GM12892 (cell line): ENCODE results near the gene TTC38.
A peak's percentile ranks its signal among the peaks of the same experiment; 100 is the strongest.

Experiments used
- POLR2A ChIP-seq: IDR thresholded peaks from 2 replicates; pipeline ENCODE4 v1.6.1; 2011; ENCODE audit warnings: low read depth, low read length, control low read depth
- POLR2AphosphoS5 ChIP-seq: IDR thresholded peaks from 2 replicates; pipeline ENCODE4 v1.6.1; 2011; ENCODE audit warnings: low read depth, low read length, control low read depth
- TAF1 ChIP-seq: IDR thresholded peaks from 2 replicates; pipeline ENCODE4 v1.6.1; 2011; ENCODE audit warnings: low read depth, mild to moderate bottlenecking, control low read depth, low read length, borderline replicate concordance

GRCh38 chr22:46335201-46336118 is 67.7 kb downstream of the TTC38 start, which contains the start of gene TRMU:
- TF ChIP-seq POLR2A, result peak; percentile 92
- peak; percentile 89 for TF ChIP-seq POLR2AphosphoS5
- peak; percentile 84 for TF ChIP-seq TAF1
